Astrocyte of the spinal cord (primary cell): ENCODE results near the gene SCNN1G.
"Not testable (repeated sequence)": the region's sequence is repeated elsewhere in the genome, so short reads cannot be mapped to it uniquely, and the experiment has no call there.

ENCODE experiments used
- DNase-seq: peaks from one replicate; pipeline ENCODE4 v3.0.0; 2011; ENCODE audit warnings: low read depth, low spot score
- H3K4me3 ChIP-seq: 2 replicates; pipeline ENCODE4 v1.5.1; 2011; ENCODE audit warnings: low read depth, mild to moderate bottlenecking, low read length, moderate library complexity
- CTCF ChIP-seq: IDR thresholded peaks from 2 replicates; pipeline ENCODE4 v1.5.1; 2012; ENCODE audit warnings: low read depth, mild to moderate bottlenecking, low read length, inconsistent platforms
- in situ Hi-C: cut with HindIII; loops from 2 replicates; pipeline ENCODE4 v1.10.0; 2017; ENCODE audit warnings: low sequenced_read_pairs

The SCNN1G gene

GRCh38 chr16:23141033-23141432, 41.5 kb upstream of the SCNN1G start:
- no peak overlapping the region for H3K4me3 ChIP-seq
- no peak for TF ChIP-seq CTCF
- in situ Hi-C loops, result no loop called here
- no peak for DNase-seq

- DNase-seq, result no peak
- TF ChIP-seq CTCF, result no peak
- no peak overlapping the region for H3K4me3 ChIP-seq
- in situ Hi-C loops, result no loop called here
Observed at GRCh38 chr16:23141500-23141899, 41.0 kb upstream of the SCNN1G start.

- no peak overlapping the region for H3K4me3 ChIP-seq
- DNase-seq, result no peak
- in situ Hi-C loops, result no loop called here
- no peak for TF ChIP-seq CTCF
Observed at GRCh38 chr16:23141959-23142740, 40.4 kb upstream of the SCNN1G start.

- DNase-seq, result no peak
- no peak for TF ChIP-seq CTCF
- in situ Hi-C loops, result no loop called here
- no peak overlapping the region for H3K4me3 ChIP-seq
Observed at GRCh38 chr16:23143391-23143790, 39.2 kb upstream of the SCNN1G start.

GRCh38 chr16:23144393-23144792, 38.2 kb upstream of the SCNN1G start:
- H3K4me3 ChIP-seq, in situ Hi-C loops: not testable (repeated sequence)

GRCh38 chr16:23145186-23145585, 37.4 kb upstream of the SCNN1G start:
- H3K4me3 ChIP-seq, result no peak overlapping the region
- DNase-seq, result peak; percentile 34
- no peak for TF ChIP-seq CTCF
- in situ Hi-C loops, result no loop called here

More at GRCh38 chr16:23144393-23144792, 38.2 kb upstream of the SCNN1G start:
- not testable (repeated sequence) for DNase-seq

GRCh38 chr16:23145608-23146007, 36.9 kb upstream of the SCNN1G start:
- TF ChIP-seq CTCF, result no peak
- no peak overlapping the region for H3K4me3 ChIP-seq
- DNase-seq, result peak; percentile 73
- in situ Hi-C loops, result no loop called here
